Activated CD8-positive, alpha-beta memory T cell treated with anti-CD3 and anti-CD28 coated beads, Interleukin-2, amount 50 U/mL, for 48 hours (primary cell): ENCODE data around the gene SYTL1.

Source experiments
- DNase-seq: peaks from one replicate; pipeline ENCODE4 v3.0.0-alpha.2; 2020

Gene SYTL1, protein sequence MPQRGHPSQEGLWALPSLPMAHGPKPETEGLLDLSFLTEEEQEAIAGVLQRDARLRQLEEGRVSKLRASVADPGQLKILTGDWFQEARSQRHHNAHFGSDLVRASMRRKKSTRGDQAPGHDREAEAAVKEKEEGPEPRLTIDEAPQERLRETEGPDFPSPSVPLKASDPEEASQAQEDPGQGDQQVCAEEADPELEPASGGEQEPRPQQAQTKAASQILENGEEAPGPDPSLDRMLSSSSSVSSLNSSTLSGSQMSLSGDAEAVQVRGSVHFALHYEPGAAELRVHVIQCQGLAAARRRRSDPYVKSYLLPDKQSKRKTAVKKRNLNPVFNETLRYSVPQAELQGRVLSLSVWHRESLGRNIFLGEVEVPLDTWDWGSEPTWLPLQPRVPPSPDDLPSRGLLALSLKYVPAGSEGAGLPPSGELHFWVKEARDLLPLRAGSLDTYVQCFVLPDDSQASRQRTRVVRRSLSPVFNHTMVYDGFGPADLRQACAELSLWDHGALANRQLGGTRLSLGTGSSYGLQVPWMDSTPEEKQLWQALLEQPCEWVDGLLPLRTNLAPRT

DNA sequence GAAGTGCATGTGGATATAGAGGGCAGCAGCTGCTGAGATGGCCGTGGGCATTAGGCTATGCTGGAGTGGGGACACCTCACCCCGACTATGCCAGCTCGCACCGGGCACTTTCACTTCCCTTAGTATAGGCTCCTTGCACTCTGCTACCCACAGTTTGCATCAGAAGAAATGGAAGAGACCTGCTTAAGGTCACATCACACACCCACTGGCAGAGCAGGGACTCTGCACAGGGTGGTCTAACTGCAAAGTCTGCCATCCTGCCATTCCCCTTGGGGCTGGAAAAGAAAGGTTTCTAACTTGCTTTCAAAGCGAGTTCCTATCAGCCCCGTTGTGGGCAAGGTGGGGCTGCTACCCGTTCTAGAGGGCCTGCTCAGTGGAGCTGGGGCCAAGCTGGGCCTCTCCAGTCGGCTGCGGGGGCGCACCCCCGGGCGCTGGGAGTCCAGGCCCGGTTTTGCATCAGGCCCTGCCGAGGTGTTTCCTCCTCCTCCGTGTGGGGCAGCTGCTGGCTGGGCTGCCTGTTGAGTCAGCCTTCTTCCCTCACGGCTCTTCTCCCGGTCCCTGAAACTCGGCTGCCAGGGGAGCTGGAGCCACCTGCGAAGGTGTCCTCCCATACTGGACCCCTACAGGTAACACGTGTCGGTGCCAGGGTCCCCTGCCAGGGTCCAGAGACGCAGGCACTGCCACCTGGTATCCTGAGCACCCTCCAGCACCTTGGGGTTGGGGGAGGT lies at the start of gene SYTL1:
TSS of gene SYTL1 (plus strand) at position 498 of the 728 bp plus-strand sequence. CDS start 3,313 bp downstream, outside the sequence.
- peak; percentile 84 for DNase-seq

DNA sequence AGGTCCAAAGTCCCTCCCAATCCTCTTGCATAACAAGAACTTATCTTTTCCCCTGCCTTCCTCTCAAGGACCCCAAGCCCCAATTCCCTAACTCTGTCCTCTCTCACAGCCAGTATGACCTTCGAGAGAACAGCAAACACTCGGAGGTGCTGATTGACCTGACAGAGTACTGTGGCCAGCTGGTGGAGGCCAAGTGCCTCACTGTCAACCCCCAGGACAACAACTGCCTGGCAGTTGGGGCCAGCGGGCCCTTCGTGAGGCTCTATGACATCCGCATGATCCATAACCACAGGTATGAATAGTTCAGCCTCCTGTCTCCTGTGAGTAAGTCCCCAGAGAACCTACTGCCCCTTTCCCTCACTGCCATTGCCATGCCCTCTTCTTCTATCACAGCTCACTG lies 49.7 kb upstream of the SYTL1 start:
- no peak for DNase-seq

DNA sequence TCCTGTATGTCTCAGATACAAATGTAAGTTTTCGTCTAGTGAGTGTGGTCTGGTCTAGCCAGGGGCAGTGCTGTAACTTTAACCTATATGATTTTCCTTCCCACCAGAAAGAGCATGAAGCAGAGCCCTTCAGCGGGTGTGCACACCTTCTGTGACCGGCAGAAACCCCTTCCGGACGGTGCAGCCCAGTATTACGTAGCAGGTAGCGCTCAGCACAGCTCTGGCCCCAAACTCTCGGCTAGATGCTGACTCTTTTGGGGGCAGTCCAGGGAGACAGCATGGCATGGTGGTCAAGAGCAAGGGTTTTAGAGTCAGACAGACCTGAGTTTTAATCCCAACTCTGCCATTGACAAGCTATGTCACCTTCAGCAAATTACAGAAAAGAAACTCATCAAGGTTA lies 47.9 kb upstream of the SYTL1 start:
- no peak for DNase-seq

DNA sequence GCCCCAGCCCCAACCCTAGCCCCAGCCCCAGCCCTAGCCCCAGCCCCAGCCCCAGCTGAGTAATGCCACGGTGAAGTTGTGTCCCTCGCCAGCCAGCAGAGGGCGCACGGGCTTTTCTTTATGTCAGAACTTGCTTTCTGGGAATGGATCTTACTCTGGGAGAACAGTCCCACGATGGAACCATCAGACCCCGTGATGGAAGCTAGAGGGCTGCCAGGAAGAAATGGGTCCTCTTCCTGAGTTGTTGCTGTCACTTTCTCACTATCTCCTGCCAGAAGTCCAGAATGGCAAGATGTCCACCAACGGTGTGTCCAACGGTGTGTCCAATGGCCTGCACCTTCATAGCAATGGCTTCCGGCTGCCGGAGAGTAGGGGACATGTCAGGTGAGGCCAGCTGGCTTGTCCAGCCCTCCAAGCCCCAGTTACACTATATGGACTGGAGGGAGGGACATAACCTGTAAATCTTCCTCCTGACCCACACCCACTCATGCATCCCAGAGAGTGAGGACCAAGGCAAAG lies 45.0 kb upstream of the SYTL1 start:
- DNase-seq = peak; percentile 90

DNA sequence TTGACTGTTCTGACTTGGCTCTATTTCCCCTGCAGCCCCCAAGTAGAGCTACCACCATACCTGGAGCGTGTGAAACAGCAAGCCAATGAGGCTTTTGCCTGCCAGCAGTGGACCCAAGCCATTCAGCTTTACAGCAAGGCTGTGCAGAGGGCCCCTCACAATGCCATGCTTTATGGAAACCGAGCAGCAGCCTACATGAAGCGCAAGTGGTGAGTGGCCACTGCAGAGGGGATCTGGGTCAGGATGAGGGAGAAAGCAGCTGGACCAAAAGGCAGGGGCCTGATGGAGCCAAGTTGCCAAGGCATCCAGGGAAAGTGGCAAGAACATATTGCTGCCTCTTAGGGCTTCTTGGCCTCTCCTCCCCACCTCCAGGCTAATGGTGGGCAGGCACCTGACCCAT lies 43.9 kb upstream of the SYTL1 start:
- no peak for DNase-seq

DNA sequence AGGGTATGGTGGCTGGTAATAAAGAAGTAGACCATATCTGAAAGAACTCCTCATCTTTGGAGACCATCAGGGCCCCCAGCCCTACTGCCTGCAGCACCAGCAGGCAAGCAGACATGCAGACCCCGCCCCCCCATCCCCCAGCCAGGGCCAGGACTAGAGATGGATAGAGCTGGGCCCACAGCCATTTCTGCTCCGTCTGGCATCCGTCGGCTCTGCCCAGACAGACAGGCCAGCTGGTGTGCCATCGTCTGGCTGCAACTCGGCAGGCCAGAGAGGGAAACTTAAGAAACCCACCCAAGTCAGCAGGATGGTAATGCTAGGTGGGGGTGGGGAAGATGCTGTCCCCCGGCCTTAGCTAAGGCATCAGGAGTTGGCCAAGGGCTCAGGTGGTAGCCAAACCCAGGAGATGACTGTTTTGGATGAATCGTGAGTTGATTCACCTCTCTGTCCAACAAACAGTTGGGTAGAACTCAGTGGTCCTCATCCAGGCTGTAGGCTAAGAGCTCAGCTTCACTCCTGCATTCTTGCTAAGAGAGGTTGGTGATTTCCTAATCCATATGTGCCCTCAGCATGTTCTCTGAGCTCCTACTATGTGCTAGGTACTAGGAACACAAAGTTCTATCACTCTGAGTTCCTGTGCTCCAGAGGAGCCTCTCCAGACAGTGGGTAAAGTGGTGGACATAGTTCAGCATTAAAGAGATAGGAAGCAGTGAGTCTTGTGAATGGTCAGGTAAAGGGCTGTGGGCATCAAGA lies 43.0 kb upstream of the SYTL1 start:
- no peak for DNase-seq

DNA sequence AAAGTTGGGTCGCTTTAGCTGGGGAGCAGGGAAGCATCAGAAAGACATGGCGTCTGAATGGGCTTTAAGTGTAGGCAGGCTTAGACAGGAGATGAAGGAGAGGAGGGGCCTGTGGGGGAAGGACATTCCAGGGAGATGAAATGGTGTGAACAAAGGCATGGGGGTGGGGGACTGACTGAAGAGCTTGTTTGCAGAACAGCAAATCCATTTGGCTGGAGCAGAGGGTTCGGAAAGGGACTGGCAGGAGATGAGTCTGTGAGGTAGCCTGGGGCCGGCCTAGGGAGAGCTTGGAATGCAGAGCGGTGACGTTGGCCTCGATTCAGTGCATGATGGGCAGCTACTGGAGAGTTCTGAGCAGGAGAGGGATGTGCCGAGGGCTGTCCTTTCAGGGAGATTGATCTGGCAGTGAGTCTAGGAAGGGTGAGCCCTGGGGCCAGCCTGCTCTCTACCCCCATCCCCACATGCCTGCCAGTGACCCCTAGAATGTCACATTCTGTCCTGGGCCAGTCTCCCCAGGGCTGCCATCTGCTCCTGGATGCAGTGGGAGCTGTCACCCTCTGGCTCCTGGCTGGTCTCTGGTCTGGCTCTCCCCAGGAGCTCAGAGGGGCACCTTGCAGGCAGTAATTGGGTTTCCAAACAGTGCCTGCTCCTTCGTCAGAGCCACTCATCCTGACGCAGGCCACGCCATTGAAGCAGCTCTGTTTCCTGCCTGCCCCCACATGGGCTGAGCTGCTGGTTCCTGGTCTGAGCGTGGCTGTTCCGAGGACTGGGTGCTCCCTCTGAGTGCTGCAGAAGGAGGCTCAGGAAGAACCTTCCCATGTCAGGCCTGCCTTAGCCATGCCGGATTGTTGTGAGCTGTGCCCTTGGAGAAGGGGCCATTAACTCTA lies 42.2 kb upstream of the SYTL1 start:
- no peak for DNase-seq

DNA sequence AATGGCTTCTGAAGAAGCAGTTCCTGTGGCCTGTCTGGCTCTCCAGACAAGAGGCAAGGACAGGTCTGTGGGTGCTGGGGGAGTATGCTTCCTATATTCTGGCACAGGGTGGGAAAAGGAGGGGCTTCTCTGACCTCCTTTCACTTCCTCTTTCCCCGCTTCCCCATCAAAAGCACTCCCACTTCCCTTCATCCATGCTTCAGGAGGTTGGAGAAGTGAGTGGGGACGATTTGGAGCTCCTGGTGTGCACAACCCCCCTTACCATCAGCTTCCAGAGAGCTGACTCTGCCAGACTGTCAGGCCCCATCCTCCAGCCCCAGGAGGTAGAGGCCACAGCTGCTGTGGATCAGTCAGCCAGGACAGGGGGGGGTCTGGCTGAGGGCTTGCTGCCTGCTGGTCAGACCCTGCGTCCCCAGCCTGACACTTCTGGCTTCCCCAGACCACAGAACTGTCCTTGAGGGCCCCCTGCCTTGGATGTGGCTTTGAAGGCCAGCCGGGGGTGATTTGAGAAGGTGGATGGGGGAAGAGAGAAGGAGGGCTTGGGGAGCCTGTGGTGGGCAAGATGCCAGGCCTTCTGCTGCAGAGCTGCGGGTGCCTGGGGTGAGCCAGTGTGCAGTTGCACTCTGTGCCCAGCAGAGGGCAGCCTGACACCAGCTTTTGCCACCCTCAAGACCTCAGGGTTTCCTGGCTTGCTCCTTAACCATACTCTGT lies 41.3 kb upstream of the SYTL1 start:
- peak; percentile 88 for DNase-seq

DNA sequence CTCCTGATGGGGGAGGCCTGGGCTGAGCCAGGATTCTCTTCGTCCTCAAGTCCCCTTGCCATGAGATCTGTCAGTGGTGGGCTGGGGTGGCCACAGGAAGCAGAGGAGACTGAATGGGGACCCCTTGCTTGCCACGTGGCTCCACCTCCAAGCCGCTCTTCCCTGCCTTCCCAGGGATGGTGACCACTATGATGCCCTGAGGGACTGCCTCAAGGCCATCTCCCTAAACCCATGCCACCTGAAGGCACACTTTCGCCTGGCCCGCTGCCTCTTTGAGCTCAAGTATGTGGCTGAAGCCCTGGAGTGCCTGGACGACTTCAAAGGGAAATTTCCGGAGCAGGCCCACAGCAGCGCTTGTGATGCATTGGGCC lies 40.8 kb upstream of the SYTL1 start:
- DNase-seq = no peak

DNA sequence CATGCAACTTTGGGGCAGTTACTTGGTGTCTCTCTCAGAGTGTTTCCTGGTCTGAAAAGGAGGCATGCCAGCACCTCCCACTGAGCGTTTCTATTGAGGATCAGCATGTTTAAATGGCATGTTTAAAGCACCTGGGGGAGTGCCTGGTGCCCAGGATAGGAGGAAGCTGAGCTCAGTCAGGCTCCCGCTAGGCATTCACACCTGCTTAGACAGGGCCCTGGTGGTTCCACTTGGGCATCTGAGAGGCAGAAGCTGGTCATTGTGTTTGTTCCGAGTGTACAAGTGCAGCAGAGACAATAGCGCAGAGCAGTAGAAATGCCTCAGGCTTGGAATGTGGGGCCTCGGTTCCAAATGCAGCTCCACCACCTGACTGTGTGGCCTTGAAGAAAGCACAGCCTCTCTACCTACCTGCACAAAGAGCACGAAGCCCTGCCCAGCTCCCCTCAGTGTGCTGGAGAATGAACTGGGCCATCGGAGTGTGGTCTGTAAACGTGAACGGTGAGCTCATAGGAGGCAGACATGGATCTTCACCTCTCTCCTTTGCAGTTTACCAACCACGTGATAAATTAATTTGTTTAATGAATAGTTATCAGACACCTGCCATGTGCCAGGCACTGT lies 40.1 kb upstream of the SYTL1 start:
- DNase-seq = no peak

DNA sequence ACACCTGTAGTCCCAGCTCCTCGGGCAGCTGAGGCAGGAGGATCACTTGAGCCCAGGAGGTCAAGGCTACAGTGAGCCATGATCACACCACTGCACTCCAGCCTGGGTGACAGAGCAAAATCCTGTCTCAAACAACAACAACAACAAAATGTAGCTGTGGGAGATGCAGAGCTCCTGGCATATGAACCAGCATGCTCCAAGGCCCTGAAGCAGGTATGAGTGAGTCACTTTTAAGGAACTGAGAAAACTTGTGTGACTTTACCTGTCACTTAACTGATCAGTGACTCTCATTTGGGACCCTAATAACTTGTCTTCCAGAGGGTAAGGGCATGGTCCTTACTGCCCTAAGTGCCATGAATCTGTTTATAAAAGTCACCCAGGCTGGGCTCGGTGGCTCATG lies 39.2 kb upstream of the SYTL1 start:
- no peak for DNase-seq

DNA sequence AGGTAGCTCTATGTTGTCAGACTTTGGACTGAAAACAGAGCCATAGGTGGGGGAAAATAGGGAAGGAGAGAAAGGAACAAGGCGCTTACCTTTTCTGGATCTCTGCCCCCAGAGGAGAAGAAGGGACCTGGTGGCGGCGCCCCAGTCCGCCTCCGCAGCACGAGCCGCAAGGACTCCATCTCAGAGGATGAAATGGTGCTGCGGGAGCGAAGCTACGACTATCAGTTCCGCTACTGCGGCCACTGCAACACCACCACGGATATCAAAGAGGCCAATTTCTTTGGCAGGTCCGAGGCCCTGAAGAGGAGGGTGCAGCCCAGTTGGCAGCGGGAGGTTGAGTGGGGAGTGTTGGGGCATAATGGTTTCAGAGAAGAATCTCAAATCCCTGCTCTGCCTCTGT lies 38.3 kb upstream of the SYTL1 start:
- DNase-seq = no peak

DNA sequence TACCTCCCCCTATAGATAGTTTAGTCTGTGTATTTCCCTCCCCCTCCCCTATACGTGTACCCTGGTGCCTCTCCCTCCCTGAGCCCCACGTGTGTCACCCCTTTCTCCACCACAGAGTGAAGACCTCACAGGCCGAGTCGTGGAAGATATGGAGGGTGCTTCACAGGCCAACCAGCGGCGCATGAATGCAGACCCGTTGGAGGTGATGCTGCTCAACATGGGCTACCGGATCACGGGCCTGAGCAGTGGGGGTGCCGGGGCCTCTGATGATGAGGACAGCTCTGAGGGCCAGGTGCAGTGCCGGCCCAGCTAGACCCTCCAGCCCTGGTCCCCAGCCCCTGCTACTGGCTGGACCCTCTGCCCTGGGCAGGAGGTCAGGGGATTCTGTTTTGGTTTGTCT lies 35.8 kb upstream of the SYTL1 start:
- DNase-seq = no peak

DNA sequence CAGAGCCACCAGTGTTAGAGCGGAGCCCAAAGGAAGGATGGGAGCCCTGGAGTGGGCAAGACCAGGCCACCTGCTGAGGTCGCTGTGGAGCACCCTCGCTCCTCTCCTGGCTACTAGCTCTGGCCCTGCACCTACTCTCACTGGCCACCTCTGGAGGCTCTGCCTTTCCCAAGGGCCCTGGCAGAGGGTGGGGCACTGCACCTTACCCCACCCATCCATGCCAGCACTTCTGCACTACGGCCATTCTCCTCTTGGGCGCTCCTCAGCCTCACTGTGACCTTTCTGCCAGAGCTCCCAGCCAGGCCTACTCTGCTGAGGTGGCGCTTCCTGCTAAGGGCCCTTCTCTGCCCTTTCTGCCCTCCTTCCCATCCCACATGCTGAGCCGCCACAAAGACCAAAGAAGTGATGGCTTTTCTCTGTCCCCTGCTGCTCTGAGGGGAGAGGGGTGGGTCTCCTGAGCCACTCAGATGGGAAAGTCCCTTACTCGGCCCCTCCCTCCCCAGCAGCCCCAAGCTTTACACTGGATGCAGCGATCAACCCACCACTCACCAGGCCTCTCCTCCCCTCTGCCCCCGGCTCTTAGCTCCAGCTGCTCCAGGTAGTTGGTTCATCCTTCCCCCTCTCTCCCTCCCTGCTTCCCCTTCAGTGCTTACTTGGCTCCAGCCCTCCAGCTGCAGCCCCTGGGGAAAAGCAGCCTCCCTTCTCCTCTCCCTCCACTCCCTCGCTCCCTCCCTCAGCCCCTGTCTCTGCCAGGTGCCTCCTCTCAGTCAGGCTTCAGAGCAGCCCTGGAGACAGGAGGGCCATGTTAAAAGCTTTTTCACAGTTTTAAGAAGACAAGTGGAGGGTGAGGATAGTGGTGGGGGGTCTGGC lies 34.7 kb upstream of the SYTL1 start:
- no peak for DNase-seq

DNA sequence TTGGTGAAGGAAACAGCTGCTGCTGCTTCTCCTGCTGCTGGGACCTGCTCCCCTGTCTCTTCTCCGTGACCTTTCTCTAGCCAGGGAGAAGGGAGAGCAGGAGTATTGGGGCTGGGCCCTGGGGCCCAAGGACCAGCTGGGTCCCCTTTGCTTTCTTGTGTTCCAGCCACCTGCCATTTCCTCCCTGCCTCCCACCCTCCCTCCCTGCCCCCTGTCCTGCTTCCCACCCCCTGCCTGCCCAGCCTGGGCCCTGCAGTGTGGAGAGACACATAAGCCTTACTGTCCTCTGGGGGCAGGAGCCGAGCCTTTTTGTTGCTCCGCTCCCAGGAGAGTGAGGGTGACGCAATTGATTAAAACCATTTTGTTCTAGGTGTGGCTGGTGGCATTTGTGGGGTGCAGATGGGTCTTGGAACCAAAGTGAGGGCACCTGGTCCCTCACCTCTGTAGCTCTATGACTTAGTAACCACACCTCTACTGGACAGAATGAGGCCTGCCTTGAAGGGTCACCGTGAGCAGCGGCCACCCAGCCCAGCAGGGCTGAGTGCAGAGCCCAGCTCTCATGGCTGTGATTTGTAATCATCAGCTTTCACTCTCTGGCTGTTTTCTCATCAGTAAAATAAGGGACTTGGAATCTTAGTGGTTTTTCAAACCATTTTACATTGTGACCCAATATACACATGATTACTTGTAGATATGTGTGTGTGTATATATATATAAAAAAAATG lies 33.8 kb upstream of the SYTL1 start:
- DNase-seq = no peak

DNA sequence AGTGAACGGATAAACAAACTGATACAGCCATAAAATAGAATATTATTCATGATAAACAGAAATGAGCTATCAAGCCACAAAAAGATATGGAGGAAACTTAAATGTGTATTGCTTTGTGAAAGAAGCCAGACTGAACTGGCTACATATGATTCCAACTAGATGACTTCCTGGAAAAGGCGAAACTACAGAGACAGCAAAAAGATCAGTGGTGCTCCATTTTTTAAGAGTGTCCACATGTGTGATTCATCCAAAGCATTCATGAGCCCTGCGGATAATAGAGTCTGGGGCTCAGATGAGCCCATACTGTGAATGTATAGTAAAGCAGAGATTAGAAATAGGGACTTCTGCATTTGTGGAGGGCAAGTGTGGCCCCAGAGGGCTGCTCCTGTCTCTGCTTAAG lies 27.7 kb upstream of the SYTL1 start:
- no peak for DNase-seq

DNA sequence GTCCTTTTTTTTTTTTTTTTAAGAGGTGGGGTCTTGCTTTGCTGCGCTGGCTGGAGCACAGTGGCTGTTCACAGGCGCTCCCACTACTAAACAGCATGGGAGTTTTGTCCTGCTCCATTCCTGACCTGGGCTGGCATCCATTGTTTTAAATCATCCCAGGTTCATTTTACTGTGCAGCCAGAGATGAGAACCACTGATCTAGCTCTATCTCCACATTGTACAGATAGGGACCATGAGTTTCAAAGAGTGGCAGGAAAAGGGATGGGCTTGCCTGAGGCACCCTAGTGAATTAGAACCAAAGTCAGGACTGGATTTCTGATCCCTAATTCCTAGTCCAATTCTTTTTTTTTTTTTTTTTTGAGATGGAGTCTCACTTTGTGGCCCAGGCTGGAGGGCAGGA lies 27.1 kb upstream of the SYTL1 start:
- DNase-seq = no peak

DNA sequence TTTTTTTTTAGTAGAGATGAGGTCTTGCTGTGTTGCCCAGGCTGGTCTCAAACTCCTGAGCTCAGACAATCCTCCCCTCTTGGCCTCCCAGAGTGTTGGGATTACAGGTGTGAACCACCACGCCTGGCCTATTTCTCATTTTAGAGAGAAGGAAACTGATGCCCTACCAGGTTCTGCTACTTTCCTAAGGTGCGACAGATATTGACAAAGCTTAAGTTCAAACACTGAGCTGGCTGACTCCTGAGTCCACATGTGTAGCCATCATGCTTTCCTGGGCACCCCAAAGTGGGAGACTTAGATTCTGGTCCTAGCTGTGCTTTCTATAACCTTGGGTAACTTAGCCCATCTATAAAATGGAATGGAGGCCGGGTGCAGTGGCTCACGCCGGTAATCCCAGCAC lies 25.0 kb upstream of the SYTL1 start:
- DNase-seq = no peak

DNA sequence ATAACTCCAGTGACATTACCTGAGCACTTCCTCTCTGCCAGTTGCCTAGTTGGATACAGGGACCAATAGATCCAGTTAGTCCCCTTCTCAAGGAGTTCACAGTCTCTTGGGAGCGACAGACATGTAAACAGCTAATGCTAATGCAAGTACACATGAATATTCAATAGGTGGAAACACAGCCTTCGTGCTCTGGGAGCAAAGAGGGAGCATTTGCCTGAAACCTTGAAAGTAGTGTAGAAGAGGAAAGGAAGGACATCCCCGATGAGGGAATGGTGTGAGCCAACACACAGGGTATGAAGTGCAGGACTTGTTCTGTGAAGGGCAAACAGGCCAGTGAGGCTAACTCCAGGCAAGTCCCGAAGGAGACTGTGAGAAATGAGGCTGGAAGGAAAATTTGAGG lies 23.7 kb upstream of the SYTL1 start:
- DNase-seq = no peak
